ES-I3 (cell line): ENCODE results near the gene SCFD2.
"Not testable (repeated sequence)": the region's sequence is repeated elsewhere in the genome, so short reads cannot be mapped to it uniquely, and the experiment has no call there.

ENCODE experiments used
- H3K36me3 ChIP-seq: 2 replicates; pipeline ENCODE4 v1.6.1; 2013; ENCODE audit warnings: mild to moderate bottlenecking, low read length, control low read depth, moderate library complexity; ENCODE audit not compliant: insufficient read depth
- H3K4me1 ChIP-seq: 2 replicates; pipeline ENCODE4 v1.6.1; 2013; ENCODE audit warnings: mild to moderate bottlenecking, control low read depth, low read length; ENCODE audit not compliant: insufficient read depth
- H3K9ac ChIP-seq: 2 replicates; pipeline ENCODE4 v1.6.1; 2013; ENCODE audit warnings: low read depth, mild to moderate bottlenecking, low read length, moderate library complexity
- H3K9me3 ChIP-seq: 2 replicates; pipeline ENCODE4 v1.6.1; 2013; ENCODE audit warnings: mild to moderate bottlenecking, low read length, moderate library complexity; ENCODE audit not compliant: control insufficient read depth, insufficient read depth

Gene SCFD2

DNA sequence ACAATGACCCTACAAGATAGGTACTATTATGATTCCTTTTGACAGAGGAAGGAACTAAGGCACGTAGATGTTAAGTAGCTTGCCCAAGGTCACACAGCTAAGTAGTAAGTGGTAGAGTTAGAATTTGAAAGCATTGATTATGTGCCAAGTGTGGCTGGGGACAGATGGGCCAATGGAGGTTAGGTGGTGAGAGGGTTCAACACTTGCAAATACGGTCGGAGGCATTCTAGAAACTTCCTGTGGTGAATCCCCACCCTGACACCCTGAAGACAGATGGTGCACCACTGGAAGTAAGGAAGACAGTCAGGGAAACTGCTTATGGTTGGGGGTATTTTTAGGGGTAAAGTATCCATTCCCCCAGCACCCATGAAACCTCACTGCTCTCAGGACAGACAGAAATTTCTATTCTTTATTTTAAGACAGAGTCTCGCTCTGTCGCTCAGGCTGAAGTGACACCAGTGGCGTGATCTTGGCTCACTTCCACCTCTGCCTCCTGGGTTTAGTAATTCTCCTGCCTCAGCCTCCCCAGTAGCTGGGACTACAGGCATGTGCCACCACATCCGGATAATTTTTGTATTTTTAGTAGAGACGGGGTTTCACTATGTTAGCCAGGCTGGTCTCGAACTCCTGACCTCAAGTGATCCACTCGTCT is 361.2 kb downstream of the SCFD2 start:
- no peaks in the 10 kb centered on the region for H3K4me1 ChIP-seq
- 0 out of 2 replicates have a peak, but pooled peaks cover 2% of the 10 kb centered on the region for H3K9me3 ChIP-seq
- no peak overlapping the region for H3K9ac ChIP-seq
- H3K36me3 ChIP-seq, result no peaks in the 10 kb centered on the region

DNA sequence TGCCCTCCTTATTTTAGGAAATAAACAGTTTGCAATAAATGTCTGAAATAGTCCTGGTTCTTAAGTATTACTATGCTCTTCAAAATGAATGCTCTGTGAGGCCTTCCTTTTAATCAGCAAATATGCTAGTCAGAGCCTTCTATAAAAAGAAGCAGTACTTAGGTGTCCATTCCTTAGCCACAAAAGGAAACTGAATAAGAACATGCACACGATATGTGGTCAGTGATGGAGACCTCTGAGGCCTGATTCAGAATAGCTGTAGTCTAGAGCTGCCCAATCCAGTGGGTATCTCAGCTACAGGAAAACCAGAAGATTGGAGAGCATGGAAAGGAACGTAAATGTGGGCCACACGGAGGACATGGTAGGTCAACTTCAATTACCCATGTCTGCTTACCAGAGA is 361.9 kb downstream of the SCFD2 start:
- Histone ChIP-seq H3K4me1 (no peaks in the 10 kb centered on the region), H3K9ac (no peak overlapping the region), H3K36me3 (no peaks in the 10 kb centered on the region), H3K9me3 (0 out of 2 replicates have a peak, but pooled peaks cover 2% of the 10 kb centered on the region)

DNA sequence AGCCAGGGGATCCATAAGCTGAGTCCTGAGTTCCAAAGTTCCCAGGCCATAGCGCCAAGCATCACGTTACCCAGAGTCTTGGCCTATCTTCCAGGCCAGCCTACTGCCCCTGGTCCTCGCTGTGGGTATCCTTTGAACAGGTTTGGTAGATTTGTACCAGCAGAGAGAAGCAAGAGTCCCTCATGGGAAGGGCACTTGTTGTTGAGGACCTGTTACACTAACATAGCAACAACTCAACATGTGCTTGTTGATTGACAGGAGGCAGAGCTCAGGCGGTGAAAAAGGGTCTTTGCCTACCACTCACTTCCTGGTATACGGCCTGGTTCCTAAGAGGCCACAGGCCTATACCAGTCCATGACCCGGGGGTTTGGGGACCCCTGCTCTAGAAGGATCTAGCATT is 365.3 kb downstream of the SCFD2 start:
- no peaks in the 10 kb centered on the region for H3K36me3 ChIP-seq
- no peak overlapping the region for H3K9ac ChIP-seq
- H3K4me1 ChIP-seq, result no peaks in the 10 kb centered on the region
- 0 out of 2 replicates have a peak, but pooled peaks cover 2% of the 10 kb centered on the region for H3K9me3 ChIP-seq

DNA sequence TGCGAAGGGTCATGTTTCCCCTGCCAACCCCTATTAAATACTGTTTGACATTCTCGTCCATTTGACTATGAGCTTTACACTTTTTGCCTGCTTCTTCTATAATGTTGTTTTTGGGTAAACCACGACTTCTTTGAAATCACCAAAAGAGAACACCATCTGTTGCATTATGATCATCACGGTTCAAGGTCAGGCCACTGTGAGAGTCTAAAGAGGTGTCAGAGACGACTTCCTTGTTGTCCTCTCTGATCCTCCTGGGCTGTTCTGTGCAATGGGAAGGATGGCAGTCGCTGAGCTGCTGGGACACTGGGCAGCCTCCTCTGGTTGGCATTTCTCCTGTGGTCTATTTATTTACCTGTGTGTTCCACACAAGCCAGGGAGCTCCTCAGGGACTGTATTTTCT is 366.2 kb downstream of the SCFD2 start:
- no peaks in the 10 kb centered on the region for H3K4me1 ChIP-seq
- no peak overlapping the region for H3K9ac ChIP-seq
- H3K9me3 ChIP-seq, result no peaks in the 10 kb centered on the region
- H3K36me3 ChIP-seq, result no peaks in the 10 kb centered on the region

DNA sequence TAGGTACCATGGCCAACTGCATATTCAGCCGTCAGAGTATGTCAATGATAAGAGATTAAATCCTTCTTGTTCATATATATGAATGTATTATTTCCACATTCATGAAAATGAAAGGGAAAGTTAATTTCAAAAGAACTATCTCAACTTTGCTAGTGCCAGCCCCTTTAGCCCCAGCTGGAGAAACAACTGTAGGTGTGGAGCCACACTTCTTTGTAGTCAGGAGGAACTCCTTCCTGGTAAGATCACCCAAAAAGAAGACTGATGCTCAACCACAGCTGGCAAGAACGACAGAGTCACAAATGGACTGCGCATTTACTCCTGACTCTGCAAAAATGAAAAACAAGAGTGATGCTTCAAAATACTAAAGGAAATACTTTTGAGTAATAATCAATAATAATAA is 367.4 kb downstream of the SCFD2 start:
- H3K9me3 ChIP-seq, result no peaks in the 10 kb centered on the region
- no peak overlapping the region for H3K9ac ChIP-seq
- H3K4me1 ChIP-seq, result no peaks in the 10 kb centered on the region
- H3K36me3 ChIP-seq, result no peaks in the 10 kb centered on the region

DNA sequence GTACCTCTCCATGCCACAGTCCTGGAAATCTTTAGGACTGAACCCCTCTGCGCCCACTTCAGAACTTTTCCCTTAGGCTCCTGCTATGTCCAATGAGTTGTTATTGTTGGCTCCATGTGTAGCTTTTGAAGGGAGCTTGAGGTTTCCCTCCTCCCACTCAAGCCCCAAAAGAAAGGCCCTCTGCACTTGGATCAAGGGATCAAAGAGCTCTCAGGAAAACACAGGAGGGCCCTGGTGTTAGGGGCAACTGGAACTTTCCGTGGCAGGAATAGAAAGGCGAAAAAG is 368.8 kb downstream of the SCFD2 start:
- no peak overlapping the region for H3K9ac ChIP-seq
- no peaks in the 10 kb centered on the region for H3K4me1 ChIP-seq
- H3K36me3 ChIP-seq, result no peaks in the 10 kb centered on the region
- no peaks in the 10 kb centered on the region for H3K9me3 ChIP-seq

DNA sequence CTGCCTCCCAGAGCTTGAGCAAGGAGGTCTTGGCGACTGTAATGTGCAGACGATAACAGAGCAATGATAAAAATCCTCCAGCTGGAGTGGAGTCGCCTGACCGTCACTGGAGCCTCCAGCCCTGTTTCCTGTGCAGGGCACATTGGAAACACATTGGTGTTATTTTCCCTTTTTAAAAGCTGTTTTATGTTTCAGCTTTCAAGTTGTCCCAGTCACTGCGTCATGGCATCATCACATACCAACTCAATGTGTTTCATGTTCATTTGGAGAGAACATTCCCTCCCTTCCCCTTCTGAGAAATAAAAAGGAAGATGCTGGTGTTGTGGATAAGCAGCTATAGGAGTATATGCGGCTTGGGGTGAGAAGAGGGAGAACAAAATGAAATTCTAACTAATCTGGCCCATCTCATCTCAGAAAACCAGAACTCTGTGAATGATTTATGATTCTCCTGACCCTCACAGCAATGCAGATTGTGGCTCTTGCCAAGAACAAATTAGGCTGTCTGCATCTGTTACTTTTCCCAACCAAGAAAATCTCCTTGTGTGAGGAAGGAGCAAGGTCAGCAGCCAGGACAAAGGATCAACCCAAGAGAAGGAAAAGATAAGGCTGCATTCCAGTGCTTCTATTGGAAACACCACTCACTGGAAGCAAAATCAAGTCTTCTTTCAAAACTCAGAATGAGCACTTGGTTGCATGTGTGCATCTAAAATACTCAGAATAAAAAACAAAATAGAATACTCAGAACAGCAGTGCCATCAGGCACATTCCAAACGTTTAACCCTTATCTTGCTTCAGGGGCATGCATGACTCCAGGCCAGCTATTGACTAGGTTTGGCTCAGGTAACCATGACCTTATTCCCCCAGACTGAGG is 369.4 kb downstream of the SCFD2 start:
- no peaks in the 10 kb centered on the region for H3K4me1 ChIP-seq
- no peak overlapping the region for H3K9ac ChIP-seq
- no peaks in the 10 kb centered on the region for H3K36me3 ChIP-seq
- H3K9me3 ChIP-seq, result no peaks in the 10 kb centered on the region

DNA sequence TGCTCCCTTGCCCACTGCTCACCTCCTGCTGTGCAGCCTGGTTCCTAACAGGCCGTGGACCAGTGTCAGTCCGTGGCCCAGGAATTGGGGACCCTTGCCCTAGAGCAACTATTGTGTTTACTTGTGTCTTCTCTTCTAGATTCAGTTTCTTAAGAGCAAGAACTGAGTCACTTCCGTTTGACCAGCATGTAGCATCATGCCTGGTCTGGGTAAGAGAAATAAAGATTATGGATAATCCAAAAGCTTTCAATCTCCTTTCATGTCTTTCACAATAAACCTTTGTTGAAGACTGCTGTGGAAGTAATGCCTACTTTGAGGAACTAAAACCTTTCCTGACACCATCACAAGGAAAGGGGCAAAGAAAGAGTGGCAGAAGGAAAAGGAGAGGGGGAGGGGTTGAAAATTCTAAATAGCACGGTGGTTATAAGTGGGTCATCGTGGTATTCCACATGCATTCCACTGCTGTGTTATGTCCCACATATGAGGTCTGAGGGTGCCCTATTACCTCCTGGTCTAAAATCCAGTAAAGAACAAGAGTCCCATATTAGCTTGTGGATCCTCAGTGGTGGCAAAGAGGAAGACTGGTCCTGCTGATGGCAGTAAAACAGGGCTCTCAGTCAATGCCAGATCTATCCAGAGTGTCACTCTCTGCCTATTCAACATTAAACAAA is 370.4 kb downstream of the SCFD2 start:
- Histone ChIP-seq H3K9me3 (no peaks in the 10 kb centered on the region), H3K4me1 (no peaks in the 10 kb centered on the region), H3K9ac (no peak overlapping the region), H3K36me3 (no peaks in the 10 kb centered on the region)

DNA sequence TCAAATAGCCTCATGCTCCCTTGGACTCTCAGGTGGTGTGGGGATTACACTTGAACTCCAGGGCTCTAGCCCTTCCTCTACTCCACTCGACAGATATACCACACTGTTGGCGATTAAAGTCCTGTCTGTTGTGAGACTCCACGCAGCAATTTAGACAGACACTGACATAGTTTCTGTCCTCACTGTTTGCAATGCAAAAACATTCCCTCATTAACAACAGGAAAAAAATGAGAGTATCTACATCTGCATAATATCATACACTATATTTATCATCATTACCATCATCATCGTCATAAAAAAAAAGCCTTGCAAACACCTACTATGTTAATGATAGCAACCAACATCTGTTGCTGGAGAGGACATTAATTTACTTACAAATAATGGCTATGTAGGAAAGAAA is 371.3 kb downstream of the SCFD2 start:
- Histone ChIP-seq H3K4me1 (no peaks in the 10 kb centered on the region), H3K9me3 (no peaks in the 10 kb centered on the region), H3K36me3 (no peaks in the 10 kb centered on the region), H3K9ac (no peak overlapping the region)

DNA sequence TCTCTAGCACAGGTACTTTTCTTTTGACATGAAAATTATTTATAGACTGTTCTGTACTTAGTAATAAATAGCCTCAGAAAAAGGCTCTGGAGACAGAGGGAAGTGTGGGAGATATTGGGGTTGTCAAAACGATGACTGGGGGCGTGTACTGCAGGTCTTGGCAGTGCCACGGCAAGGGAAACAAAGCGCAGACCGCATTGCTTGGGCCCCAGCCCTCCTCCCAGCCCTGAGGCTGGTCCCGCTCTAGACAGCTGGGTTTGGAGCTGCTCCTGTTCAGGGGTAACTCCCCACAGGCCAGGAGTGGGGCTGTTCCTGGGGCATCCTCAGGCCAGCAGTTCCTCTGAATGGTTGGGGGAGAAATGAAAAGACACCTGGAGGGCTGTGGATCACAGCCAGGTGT is 372.1 kb downstream of the SCFD2 start:
- H3K4me1 ChIP-seq, result no peaks in the 10 kb centered on the region
- no peaks in the 10 kb centered on the region for H3K9me3 ChIP-seq
- H3K36me3 ChIP-seq, result no peaks in the 10 kb centered on the region
- H3K9ac ChIP-seq, result no peak overlapping the region

DNA sequence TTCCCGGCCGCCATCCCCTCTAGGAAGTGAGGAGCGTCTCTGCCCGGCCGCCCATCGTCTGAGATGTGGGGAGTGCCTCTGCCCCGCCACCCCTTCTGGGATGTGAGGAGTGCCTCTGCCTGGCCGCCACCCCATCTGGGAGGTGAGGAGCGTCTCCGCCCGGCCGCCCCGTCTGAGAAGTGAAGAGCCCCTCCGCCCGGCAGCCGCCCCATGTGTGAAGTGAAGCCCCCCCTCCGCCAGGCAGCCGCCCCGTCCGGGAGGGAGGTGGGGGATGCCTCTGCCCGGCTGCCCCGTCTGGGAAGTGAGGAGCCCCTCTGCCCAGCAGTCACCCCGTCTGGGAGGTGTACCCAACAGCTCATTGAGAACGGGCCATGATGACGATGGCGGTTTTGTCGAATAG is 373.3 kb downstream of the SCFD2 start:
- not testable (repeated sequence) for H3K4me1 ChIP-seq, H3K36me3 ChIP-seq, H3K9me3 ChIP-seq, H3K9ac ChIP-seq

DNA sequence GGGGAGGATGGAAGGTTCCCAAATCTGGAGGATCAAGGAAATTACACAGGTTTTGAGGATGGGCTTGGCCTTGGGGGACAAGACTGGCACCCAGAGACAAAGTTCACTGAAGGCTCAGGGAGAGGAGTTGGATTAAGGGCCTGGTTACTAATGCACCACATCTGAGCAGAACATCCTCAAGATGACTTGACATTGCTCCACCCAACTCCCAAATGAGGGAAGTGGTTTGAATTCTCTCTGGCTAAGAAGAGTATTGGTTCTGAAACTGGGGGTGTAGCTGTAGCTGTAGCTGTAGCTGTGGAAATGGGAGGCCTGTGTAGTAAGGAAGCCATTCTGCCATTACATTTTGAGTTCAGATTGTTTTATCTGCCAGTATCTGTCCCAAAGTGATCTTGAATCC is 374.4 kb downstream of the SCFD2 start:
- no peaks in the 10 kb centered on the region for H3K4me1 ChIP-seq
- H3K36me3 ChIP-seq, result no peaks in the 10 kb centered on the region

DNA sequence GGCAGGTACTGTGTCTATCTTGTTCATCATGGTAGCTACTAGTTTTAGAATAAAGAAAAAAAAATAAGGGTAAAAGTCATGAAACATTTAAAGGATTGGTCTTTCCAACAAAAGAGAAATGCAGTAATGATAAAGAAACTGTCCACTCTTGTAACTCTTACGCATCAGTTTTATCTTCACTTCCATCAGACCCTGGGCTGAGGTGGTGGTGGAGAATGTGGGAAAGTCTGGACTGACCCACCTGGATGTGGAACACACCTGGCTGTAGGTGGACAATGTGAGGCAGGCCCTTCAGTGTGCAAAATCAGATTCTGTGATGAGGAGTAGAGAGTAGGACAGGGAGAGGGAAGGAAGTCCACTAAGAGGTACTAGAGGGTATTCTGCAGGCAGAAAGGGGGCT is 375.2 kb downstream of the SCFD2 start:
- no peak overlapping the region for H3K9ac ChIP-seq
- H3K4me1 ChIP-seq, result no peaks in the 10 kb centered on the region
- no peaks in the 10 kb centered on the region for H3K36me3 ChIP-seq
- H3K9me3 ChIP-seq, result no peaks in the 10 kb centered on the region

More for the DNA sequence above, 374.4 kb downstream of the SCFD2 start:
- H3K9me3 ChIP-seq, result no peaks in the 10 kb centered on the region
- H3K9ac ChIP-seq, result no peak overlapping the region

DNA sequence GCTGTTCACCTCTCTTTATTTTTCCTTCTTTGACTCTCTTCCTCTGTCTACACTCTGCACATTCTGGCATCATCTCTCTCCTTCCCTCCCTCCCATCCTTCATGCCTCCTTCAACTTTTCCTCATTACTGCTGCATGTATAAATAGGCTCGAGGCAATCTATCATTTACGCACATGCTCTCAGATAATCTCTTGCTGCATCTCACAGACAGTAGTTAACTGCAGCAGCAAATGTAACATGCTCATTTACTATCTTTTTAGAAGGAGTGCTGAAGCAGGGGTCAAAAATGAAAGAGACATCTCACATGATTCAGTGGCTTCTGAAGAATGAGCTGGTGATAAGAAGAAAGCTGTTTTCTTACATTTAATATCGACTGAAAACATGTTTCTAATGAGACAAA is 376.0 kb downstream of the SCFD2 start:
- no peaks in the 10 kb centered on the region for H3K9me3 ChIP-seq
- no peaks in the 10 kb centered on the region for H3K36me3 ChIP-seq
- no peaks in the 10 kb centered on the region for H3K4me1 ChIP-seq
- H3K9ac ChIP-seq, result no peak overlapping the region
